Endothelial cell of umbilical vein (primary cell): ENCODE results near the gene SLC2A1. TPM values are rescaled to one million over a fixed set of nuclear protein-coding genes. Genes with fewer than 3 reads are reported as not detected.

Source experiments
- BruUV-seq: library from RNA; stranded (reverse); fragments of 400-500 nt; replicated peaks from 2 replicates; lab custom pipeline; 2021; lab: Mats Ljungman, UMichigan
- CTCF ChIA-PET: fragments of 300-600, 350-600 bp; sonication (Branson Sonifier 250); formaldehyde crosslinking; loops from one replicate; lab custom pipeline; 2021; ENCODE audit warnings: antibody characterized with exemption, inconsistent platforms; lab: Charles Lee
- POLR2A ChIA-PET: fragments of 300-600, 350-600 bp; sonication (Branson Sonifier 250); formaldehyde crosslinking; loops from one replicate; lab custom pipeline; 2021; ENCODE audit warnings: antibody characterized with exemption, inconsistent platforms; lab: Charles Lee
- DNase-seq: peaks from one replicate; pipeline ENCODE4 v3.0.0-alpha.2; 2011; ENCODE audit warnings: low read depth, low spot score
- FAIRE-seq: peaks from 2 replicates; lab custom pipeline; 2011; peaks lifted over from hg19 to GRCh38; lab: Jason Lieb, UNC
- H2AFZ ChIP-seq: 2 replicates; pipeline ENCODE4 v1.6.0; 2012; ENCODE audit warnings: low read depth, low read length, control low read depth, inconsistent platforms
- H3K27ac ChIP-seq: 2 replicates; pipeline ENCODE4 v1.5.1; 2011; ENCODE audit warnings: low read depth, mild to moderate bottlenecking, control low read depth, low read length, moderate library complexity; ENCODE audit not compliant: insufficient read depth
- H3K27me3 ChIP-seq, 2 experiments: 2 replicates each; pipeline versions ENCODE4 v1.6.0 to v1.6.1; 2011; ENCODE audit warnings: low read length in 2 of 2, mixed read lengths in 1 of 2; ENCODE audit not compliant: control insufficient read depth in 2 of 2, insufficient read depth in 2 of 2
- H3K36me3 ChIP-seq, 2 experiments: 2 replicates in 1 of 2; 3 replicates in 1 of 2; pipeline ENCODE4 v1.5.1; 2011; ENCODE audit warnings: low read length in 2 of 2, mild to moderate bottlenecking in 1 of 2, moderate library complexity in 1 of 2; ENCODE audit not compliant: control insufficient read depth in 2 of 2, insufficient read depth in 2 of 2; ENCODE audit errors: extremely low read depth in 1 of 2
- H3K4me1 ChIP-seq: 3 replicates; pipeline ENCODE4 v1.5.1; 2011; ENCODE audit warnings: mild to moderate bottlenecking, low read length; ENCODE audit not compliant: control insufficient read depth, insufficient read depth; ENCODE audit errors: extremely low read depth
- H3K4me2 ChIP-seq: 2 replicates; pipeline ENCODE4 v1.6.1; 2011; ENCODE audit warnings: low read length, control low read depth, mixed read lengths; ENCODE audit not compliant: insufficient read depth
- H3K4me3 ChIP-seq, 3 experiments: fragments of 200-600 bp in 1 of 3; sonication (generic), shearing (Covaris generic) in 1 of 3; replicated peaks in 1 of 3; 2 replicates each; pipeline ENCODE4 v1.5.1; 2011 to 2016; ENCODE audit warnings: control low read depth in 3 of 3, low read length in 3 of 3, mild to moderate bottlenecking in 2 of 3, inconsistent platforms in 1 of 3, low read depth in 1 of 3, moderate library complexity in 1 of 3; ENCODE audit not compliant: insufficient read depth in 1 of 3
- H3K79me2 ChIP-seq: 2 replicates; pipeline ENCODE4 v1.6.0; 2012; ENCODE audit warnings: low read length, inconsistent platforms; ENCODE audit not compliant: control insufficient read depth, insufficient read depth
- H3K9ac ChIP-seq: replicated peaks from 2 replicates; pipeline ENCODE3; 2011; ENCODE audit warnings: low read length, control low read depth; ENCODE audit not compliant: insufficient read depth; ENCODE audit errors: extremely low read depth
- H3K9me1 ChIP-seq: replicated peaks from 3 replicates; pipeline ENCODE4 v1.6.0; 2011; ENCODE audit warnings: mild to moderate bottlenecking, low read length; ENCODE audit not compliant: control insufficient read depth, insufficient read depth; ENCODE audit errors: extremely low read depth
- H3K9me3 ChIP-seq: replicated peaks from 2 replicates; pipeline ENCODE4 v1.5.1; 2012; ENCODE audit warnings: low read length, inconsistent platforms; ENCODE audit not compliant: control insufficient read depth, insufficient read depth
- H4K20me1 ChIP-seq: replicated peaks from 2 replicates; pipeline ENCODE3; 2011; ENCODE audit warnings: mild to moderate bottlenecking, low read length; ENCODE audit not compliant: control insufficient read depth, insufficient read depth; ENCODE audit errors: extremely low read depth
- CTCF ChIP-seq, 2 donors: IDR thresholded peaks; 1 replicate in 1 of 2; 2 replicates in 1 of 2; pipeline ENCODE4 v1.5.1; 2011; ENCODE audit warnings: low read length in 2 of 2, mild to moderate bottlenecking in 2 of 2, moderate library complexity in 2 of 2, control low read depth in 1 of 2, inconsistent platforms in 1 of 2, low read depth in 1 of 2; ENCODE audit not compliant: insufficient read depth in 1 of 2; ENCODE audit errors: extremely low read depth in 1 of 2
- EZH2 ChIP-seq: IDR thresholded peaks from 2 replicates; pipeline ENCODE4 v1.6.1; 2012; ENCODE audit warnings: borderline replicate concordance, low read depth, mild to moderate bottlenecking, moderate library complexity, low read length, inconsistent platforms; ENCODE audit not compliant: severe bottlenecking
- FOS ChIP-seq: IDR thresholded peaks from 2 replicates; pipeline ENCODE4 v1.6.1; 2011; ENCODE audit warnings: mild to moderate bottlenecking, low read length, moderate library complexity, borderline replicate concordance; ENCODE audit not compliant: insufficient read depth
- GATA2 ChIP-seq: IDR thresholded peaks from 2 replicates; pipeline ENCODE4 v1.7.0; 2011; ENCODE audit warnings: low read depth, mild to moderate bottlenecking, moderate library complexity, mixed read lengths, low read length; ENCODE audit not compliant: insufficient read length, insufficient read depth
- JUN ChIP-seq: IDR thresholded peaks from 2 replicates; pipeline ENCODE4 v1.6.1; 2011; ENCODE audit warnings: borderline replicate concordance, low read depth; ENCODE audit not compliant: insufficient read length, insufficient read depth
- MYC ChIP-seq: IDR thresholded peaks from one replicate; pipeline ENCODE4 v1.6.1; 2011; ENCODE audit warnings: mild to moderate bottlenecking, low read depth, low read length
- POLR2A ChIP-seq: IDR thresholded peaks from 2 replicates; pipeline ENCODE4 v1.6.1; 2012; ENCODE audit warnings: low read depth, mild to moderate bottlenecking, control low read depth, low read length
- POLR2AphosphoS5 ChIP-seq: IDR thresholded peaks from 2 replicates; pipeline ENCODE4 v1.6.1; 2012; ENCODE audit warnings: low read depth, mild to moderate bottlenecking, control low read depth, low read length, moderate library complexity; ENCODE audit not compliant: insufficient read depth
- dilution Hi-C: fragments of 300-500 bp; cut with MboI; formaldehyde crosslinking; loops from one replicate; pipeline ENCODE4 v1.15.0; 2019; ENCODE audit warnings: low sequenced_read_pairs; ENCODE audit not compliant: extremely low pct_ligation_motif_present
- intact Hi-C: fragments of 100-400 bp; cut with micrococcal nuclease; formaldehyde crosslinking; loops from one replicate; pipeline ENCODE4 v1.10.0; 2022
- polyA plus RNA-seq, 4 experiments: library from polyadenylated mRNA; depleted of rRNA in 3 of 4; stranded (reverse) in 3 of 4; unstranded in 1 of 4; fragments of >200 nt; gene quantifications; 2 replicates each; pipeline versions ENCODE4 v1.2.1 to v1.2.3, GENCODE V29; 2011 to 2012; ENCODE audit warnings: missing spikeins in 1 of 4
- total RNA-seq: library from RNA; stranded (reverse); gene quantifications from 2 replicates; pipeline ENCODE4 v1.2.3, GENCODE V29; 2021
- TF ChIP-seq, protein P1 (sequence below): IDR thresholded peaks from 2 replicates; pipeline ENCODE4 v1.6.1; 2011; ENCODE audit not compliant: insufficient read depth, insufficient read length

Gene SLC2A1
- total and polyA plus RNA-seq, 2 donors (not counting 3 experiments of a cell fraction or from before 2014, with no cell fraction given) = 42.2 to 46.5 TPM

- intact Hi-C loops (loop anchor here (2.0 to 5.0 kb wide), 2 partner anchors 16 to 92 kb away; partner anchors contain the start of gene SLC2A1), dilution Hi-C loops (no loop called here)
- no peak overlapping the region for H3K4me2 ChIP-seq
- H3K36me3 ChIP-seq = no peaks in the 10 kb centered on the region
- no peak overlapping the region for H2AFZ ChIP-seq
- TF ChIP-seq FOS (no peak), MYC (no peak), POLR2AphosphoS5 (no peak), CTCF (IDR thresholded peaks at IDR 0.05; ENCODE audit: extremely low read depth in 1 of 2, insufficient read depth in 1 of 2, low read depth in 1 of 2, low read length in 2 of 2) (no peak), JUN (no peak), EZH2 (no peak), POLR2A (no peak), GATA2 (no peak)
- TF ChIP-seq, protein P1, sequence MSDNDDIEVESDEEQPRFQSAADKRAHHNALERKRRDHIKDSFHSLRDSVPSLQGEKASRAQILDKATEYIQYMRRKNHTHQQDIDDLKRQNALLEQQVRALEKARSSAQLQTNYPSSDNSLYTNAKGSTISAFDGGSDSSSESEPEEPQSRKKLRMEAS = no peak
- H3K4me1 ChIP-seq = peaks cover 12% of the 10 kb centered on the region
- no peaks in the 10 kb centered on the region for H3K9me1 ChIP-seq
- DNase-seq (no peak), FAIRE-seq (no peak)
- POLR2A ChIA-PET = no interaction called here
- BruUV-seq = no TSS peak
- no peaks in the 10 kb centered on the region for H3K9me3 ChIP-seq
- H4K20me1 ChIP-seq = no peaks in the 10 kb centered on the region
- no peaks in the 10 kb centered on the region for H3K27me3 ChIP-seq
- H3K79me2 ChIP-seq = no peaks in the 10 kb centered on the region
- H3K9ac ChIP-seq = no peak overlapping the region
- CTCF ChIA-PET = interaction anchor here (1.3 to 2.2 kb wide), 5 partner anchors 8 to 99 kb away, joined by 4 to 18 read pairs (median 5); no protein-coding TSS in a partner anchor
- no peak overlapping the region for H3K27ac ChIP-seq
- H3K4me3 ChIP-seq = no peak overlapping the region
Observed at GRCh38 chr1:42974767-42975437, 16.2 kb upstream of the SLC2A1 start.
